Measurements from ENCODE around the gene TUT1.

DNA sequence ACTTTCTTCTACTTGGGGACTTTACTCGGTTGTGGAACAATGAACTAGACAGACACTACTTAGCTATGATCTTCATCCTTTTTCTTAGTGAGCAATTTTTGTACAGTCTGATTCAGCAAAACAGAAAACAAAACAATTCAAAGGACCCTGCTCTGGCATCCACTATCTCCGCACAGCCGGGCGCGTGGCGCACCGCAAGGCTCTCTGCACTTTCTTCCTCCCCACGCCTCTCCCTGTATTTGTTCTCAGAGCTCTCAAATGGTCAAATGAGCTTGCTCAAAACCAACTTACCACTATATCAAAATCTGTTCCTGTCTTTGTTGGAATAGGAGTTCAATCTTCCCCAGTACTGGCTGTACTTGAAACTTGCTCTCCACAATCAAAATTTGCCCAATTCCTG lies 25.1 kb downstream of the TUT1 start:
- TF ChIP-seq, protein P1, sequence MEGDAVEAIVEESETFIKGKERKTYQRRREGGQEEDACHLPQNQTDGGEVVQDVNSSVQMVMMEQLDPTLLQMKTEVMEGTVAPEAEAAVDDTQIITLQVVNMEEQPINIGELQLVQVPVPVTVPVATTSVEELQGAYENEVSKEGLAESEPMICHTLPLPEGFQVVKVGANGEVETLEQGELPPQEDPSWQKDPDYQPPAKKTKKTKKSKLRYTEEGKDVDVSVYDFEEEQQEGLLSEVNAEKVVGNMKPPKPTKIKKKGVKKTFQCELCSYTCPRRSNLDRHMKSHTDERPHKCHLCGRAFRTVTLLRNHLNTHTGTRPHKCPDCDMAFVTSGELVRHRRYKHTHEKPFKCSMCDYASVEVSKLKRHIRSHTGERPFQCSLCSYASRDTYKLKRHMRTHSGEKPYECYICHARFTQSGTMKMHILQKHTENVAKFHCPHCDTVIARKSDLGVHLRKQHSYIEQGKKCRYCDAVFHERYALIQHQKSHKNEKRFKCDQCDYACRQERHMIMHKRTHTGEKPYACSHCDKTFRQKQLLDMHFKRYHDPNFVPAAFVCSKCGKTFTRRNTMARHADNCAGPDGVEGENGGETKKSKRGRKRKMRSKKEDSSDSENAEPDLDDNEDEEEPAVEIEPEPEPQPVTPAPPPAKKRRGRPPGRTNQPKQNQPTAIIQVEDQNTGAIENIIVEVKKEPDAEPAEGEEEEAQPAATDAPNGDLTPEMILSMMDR (IDR thresholded peaks at IDR 0.05; ENCODE audit: borderline replicate concordance, extremely low read depth, low read length, poor library complexity, severe bottlenecking): no peak
- no peak for TF ChIP-seq EZH2 (IDR thresholded peaks at IDR 0.05; ENCODE audit: borderline replicate concordance, low read depth, low read length, severe bottlenecking)

Measured in DND-41 (cell line).